Activated CD8-positive, alpha-beta memory T cell treated with anti-CD3 and anti-CD28 coated beads, Interleukin-2, amount 50 U/mL, for 1 hour (primary cell): ENCODE data around the gene SEMA6C.
A peak's percentile ranks its signal among the peaks of the same experiment; 100 is the strongest.

Experiments
- DNase-seq: peaks from one replicate; pipeline ENCODE4 v3.0.0-alpha.2; 2020; ENCODE audit errors: extremely low read depth

SEMA6C gene

GRCh38 chr1:151158326-151158725 is 11.9 kb upstream of the SEMA6C start:
- DNase-seq, result no peak

- no peak for DNase-seq
Measured at GRCh38 chr1:151157067-151157531, 10.7 kb upstream of the SEMA6C start.

- peak; percentile 36 for DNase-seq
Measured at GRCh38 chr1:151156515-151156819, 10.0 kb upstream of the SEMA6C start, which contains the start of gene TNFAIP8L2. Gene TNFAIP8L2, plus strand, starts transcription at chr1:151156649. Its CDS starts 2,049 bp downstream, at chr1:151158698.

- DNase-seq, result no peak
Measured at GRCh38 chr1:151147665-151148064, 1.2 kb upstream of the SEMA6C start.

- no peak for DNase-seq
Measured at GRCh38 chr1:151147132-151147503, 687 bp upstream of the SEMA6C start.

GRCh38 chr1:151146072-151146411 is 389 bp downstream of the SEMA6C start:
- no peak for DNase-seq

- no peak for DNase-seq
Measured at GRCh38 chr1:151145304-151146071, 943 bp downstream of the SEMA6C start.

GRCh38 chr1:151144474-151145303 is 1.7 kb downstream of the SEMA6C start:
- no peak for DNase-seq

GRCh38 chr1:151143986-151144385 is 2.4 kb downstream of the SEMA6C start:
- DNase-seq, result no peak

GRCh38 chr1:151143057-151143435 is 3.4 kb downstream of the SEMA6C start:
- no peak for DNase-seq

GRCh38 chr1:151142411-151143056 is 3.9 kb downstream of the SEMA6C start:
- DNase-seq, result no peak

- no peak for DNase-seq
Measured at GRCh38 chr1:151137789-151138188, 8.6 kb downstream of the SEMA6C start.

- no peak for DNase-seq
Measured at GRCh38 chr1:151135433-151136385, 10.7 kb downstream of the SEMA6C start.

- DNase-seq, result no peak
Measured at GRCh38 chr1:151134991-151135390, 11.4 kb downstream of the SEMA6C start.

- no peak for DNase-seq
Measured at GRCh38 chr1:151134396-151134795, 12.0 kb downstream of the SEMA6C start.

- no peak for DNase-seq
Measured at GRCh38 chr1:151133018-151133806, 13.2 kb downstream of the SEMA6C start.

- no peak for DNase-seq
Measured at GRCh38 chr1:151132335-151133017, 14.0 kb downstream of the SEMA6C start.

- DNase-seq, result no peak
Measured at GRCh38 chr1:151131701-151132334, 14.6 kb downstream of the SEMA6C start.

- peak; percentile 71 for DNase-seq
Measured at GRCh38 chr1:151130987-151131586, 15.3 kb downstream of the SEMA6C start.
